Hematopoietic multipotent progenitor cell treated with erythropoietin and hydrocortisone succinate and interleukin-3 and kit ligand, for 15 days (in vitro differentiated cells): Measurements from ENCODE around the gene FAM120A.
"Not testable (repeated sequence)": the region's sequence is repeated elsewhere in the genome, so short reads cannot be mapped to it uniquely, and the experiment has no call there.

Experiments
- DNase-seq: peaks from one replicate; pipeline ENCODE4 v3.0.0-alpha.2; 2015; ENCODE audit warnings: low spot score

FAM120A gene

DNA sequence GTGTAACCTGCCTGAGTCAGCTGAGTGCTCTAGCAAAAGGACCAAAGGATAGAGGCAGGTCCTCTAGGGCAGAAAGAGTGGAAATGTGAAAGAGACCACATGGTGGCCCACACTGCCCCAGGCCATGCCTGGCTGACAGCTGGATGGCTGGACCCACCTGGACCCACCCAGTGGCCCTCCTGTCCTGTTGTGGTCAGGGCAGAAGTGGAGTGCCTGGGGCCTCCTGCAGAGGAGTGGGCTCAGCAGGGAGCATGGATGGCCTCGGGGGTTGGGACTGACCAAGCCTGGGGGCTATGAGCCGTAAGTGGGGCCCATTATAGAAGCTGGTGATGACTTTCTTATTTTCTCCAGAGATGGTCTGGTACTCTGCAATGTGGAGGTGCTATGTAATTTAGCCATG is 57.6 kb downstream of the FAM120A start:
- no peak for DNase-seq

DNA sequence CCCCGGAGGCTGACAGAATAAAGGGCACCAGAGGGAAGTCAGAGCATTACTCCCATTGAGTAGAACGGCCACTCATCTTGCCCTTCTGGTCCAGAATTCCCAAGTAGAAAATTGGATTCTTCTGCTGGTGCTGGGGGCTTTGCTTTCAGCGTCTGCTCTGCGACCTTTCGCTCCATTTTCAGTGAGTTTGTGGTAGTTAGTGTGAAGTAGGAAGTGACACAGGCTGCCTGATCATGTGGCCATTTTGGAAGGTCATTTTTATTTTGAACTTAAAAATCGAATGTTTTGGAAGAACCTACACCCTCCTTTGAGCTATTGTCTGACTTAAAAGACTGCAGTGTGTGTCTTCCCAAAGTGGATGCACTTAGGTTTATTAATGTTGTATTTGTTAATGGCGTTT is 58.6 kb downstream of the FAM120A start:
- no peak for DNase-seq

- not testable (repeated sequence) for DNase-seq
These were observed 59.7 kb downstream of the FAM120A start for GRCh38 chr9:93511228-93511627.

GRCh38 chr9:93512170-93512812 is 60.8 kb downstream of the FAM120A start:
- DNase-seq, result not testable (repeated sequence)

GRCh38 chr9:93513606-93514005 is 62.1 kb downstream of the FAM120A start:
- DNase-seq, result no peak

GRCh38 chr9:93517331-93517730 is 65.8 kb downstream of the FAM120A start:
- DNase-seq, result no peak

GRCh38 chr9:93520523-93520922 is 69.0 kb downstream of the FAM120A start:
- no peak for DNase-seq

DNA sequence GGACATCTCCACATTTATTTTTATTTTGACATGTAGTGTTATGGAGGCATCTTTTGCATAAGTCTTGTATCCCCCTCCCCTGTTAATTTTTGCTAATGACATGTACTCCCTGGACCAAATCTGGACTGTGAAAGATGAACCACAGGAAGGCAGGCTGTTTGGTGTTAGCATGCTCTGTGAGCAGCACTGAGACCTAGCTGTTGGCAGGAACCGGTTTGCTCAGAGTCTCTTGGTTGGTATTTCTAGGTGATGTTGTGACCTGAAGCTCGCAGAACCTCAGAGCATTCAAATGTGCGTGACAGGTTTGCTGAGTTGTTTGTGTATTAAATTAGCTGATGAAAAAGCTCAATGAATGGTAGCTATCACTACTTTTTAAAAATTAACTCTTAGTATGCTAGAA is 71.3 kb downstream of the FAM120A start:
- no peak for DNase-seq

DNA sequence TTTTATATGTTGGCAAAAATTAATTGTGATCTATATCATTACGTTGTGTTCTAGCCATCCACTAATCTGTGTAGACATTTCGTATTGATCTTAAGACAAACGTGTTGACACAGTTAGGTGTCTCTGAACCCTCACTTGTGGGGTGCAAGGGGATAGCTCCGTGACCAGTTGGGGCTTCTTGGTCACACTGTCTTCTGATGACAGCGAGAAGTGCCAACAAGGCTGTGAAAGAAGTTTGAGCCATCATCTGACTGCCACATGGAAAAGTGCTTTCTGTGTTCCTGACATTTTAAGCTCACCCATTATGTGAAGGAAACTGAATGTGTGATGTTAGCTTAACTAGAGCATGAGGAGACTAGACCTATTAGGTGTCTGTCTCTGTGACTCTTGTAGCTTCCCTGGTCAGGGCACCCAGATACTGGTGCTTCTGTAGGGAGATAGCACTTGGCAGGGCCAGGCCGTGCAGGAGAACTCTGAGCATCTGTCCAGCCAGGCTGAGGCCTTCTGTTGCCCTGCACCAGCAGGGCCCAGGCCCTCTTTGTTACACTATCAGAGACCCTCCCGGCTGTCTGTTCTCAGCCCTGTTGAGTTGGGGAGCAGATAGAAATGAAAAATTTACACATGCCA is 72.1 kb downstream of the FAM120A start:
- DNase-seq, result no peak

DNA sequence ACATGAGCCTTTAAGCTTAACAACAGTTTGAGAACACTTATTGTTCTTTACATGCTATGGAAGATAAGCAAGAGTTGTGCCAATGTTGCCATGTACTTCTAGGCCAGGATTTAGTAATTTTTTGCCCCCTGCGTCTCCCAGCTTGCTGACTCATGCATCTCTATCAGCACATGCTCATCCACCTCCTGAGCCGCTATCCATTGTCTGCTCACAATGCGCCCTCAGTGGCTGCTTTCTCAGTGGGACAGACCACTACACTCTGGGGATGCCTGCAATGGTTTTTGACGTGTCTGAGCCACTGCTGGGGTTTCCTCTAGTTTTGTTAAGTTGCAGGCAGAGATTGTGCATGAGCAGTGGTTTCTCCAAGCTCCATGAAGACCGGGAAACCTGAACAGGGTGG is 74.0 kb downstream of the FAM120A start:
- DNase-seq, result no peak

DNA sequence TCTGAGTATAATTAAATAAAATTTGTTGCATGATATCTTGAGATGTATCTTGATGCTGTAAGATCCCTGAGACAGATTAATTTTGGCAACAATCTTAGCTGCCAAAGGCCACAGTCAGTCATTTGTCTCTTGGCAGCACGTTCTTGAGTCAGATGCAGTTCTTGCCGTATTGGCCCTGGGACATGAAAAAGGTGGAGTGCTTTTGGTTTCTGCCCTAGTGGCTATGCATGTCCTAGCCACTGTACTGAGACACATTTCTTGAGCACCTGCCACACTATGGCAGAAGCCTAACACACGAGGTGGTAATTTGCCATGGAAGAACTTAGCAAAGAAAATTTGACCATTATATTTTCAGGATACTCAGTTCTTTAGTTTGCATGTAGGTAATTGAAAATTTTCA is 79.9 kb downstream of the FAM120A start:
- DNase-seq, result no peak

DNA sequence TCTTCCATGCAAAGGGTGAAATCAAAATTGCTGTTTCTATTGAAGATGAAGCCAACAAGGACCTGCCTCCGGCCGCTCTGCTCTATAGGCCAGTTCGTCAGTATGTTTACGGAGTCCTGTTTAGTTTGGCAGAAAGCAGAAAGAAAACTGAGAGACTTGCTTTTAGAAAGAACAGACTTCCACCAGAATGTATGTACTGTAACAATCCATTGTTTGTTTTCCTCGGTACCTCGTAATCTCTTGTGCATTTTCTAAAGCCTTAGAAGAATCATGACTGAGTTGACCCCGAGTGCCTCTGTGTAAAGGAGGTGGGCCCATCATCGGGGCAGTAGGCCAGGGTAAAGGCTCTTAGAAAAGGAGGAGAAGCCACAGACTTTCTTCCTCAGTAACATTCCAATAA is 80.7 kb downstream of the FAM120A start:
- DNase-seq, result no peak

DNA sequence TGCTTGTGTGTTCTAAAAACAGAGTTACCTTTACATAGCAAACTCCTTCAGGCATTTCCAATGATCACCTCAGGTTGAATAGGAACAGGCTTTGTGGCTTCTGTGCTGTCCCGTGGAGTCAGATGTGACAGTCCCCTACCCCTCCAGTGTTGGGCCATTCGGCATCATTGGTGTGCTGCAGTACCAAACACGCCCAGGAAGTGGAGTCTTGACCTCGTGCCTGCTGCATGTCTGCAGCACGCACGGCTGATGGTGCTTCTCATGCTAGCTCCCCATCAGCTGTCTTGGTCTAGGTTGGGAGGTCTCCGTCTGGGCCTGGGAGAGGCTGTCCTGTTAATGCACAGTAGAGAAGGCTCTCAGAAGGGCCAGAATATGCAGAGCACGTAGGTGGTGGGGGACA is 82.4 kb downstream of the FAM120A start:
- no peak for DNase-seq

- no peak for DNase-seq
These were observed 84.7 kb downstream of the FAM120A start for GRCh38 chr9:93536167-93536566.

GRCh38 chr9:93536874-93537273 is 85.4 kb downstream of the FAM120A start:
- DNase-seq, result no peak

DNA sequence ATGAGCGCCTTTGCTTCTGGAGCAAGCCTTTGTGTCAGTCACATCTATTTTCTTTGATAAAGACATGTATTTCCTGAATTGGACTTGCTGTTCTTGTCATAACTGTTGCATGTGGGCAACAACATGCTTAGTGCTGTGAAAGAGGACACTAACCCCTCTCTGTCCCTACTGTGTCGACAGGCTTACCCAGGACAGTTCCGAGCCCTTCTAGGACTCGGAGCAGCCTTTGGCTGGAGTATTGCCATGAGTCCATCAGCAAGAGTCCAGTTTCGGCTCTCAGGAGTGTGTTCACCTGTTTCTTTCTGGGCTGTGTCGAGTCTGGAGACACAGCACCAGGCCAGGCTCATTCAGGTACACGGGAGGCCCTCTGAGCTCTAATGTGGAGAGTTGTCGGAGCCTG is 88.8 kb downstream of the FAM120A start:
- no peak for DNase-seq

GRCh38 chr9:93541005-93541404 is 89.5 kb downstream of the FAM120A start:
- no peak for DNase-seq

- no peak for DNase-seq
These were observed 90.3 kb downstream of the FAM120A start for GRCh38 chr9:93541581-93542349.

DNA sequence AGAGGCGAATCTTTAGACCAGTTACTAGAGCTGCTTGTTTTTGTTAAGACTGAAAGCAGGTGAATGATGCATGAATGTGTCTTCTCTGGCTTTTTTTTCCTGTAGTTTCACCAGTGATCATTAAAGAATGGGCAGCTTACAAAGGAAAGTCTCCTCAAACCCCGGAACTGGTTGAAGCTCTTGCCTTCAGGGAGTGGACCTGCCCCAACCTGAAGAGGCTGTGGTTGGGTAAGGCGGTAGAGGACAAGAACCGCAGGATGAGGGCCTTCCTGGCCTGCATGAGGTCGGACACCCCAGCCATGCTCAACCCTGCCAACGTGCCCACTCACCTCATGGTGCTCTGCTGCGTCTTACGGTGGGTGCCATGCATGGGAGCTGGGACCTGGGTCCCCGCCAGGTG is 91.6 kb downstream of the FAM120A start:
- no peak for DNase-seq

- no peak for DNase-seq
These were observed 94.9 kb downstream of the FAM120A start for GRCh38 chr9:93546356-93546755.

DNA sequence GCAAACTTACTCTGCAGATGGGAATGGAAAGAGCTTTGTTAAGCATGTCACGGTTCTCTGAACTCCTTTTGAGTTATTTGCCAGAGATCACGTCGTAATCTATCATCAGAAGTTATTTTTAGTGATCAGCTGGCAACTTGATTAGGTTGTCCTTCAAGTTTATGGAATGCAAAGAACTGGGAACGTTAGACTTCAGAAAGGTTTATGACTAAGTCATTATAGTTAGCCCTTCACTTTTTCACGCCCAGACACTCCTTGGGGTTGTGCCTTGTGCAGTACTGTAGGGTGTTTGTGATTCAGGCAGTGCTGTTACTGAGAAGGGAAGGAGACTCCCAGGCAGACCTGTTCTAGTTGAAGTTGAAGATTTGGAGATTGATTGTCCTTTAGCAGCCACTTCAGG is 98.1 kb downstream of the FAM120A start:
- no peak for DNase-seq

DNA sequence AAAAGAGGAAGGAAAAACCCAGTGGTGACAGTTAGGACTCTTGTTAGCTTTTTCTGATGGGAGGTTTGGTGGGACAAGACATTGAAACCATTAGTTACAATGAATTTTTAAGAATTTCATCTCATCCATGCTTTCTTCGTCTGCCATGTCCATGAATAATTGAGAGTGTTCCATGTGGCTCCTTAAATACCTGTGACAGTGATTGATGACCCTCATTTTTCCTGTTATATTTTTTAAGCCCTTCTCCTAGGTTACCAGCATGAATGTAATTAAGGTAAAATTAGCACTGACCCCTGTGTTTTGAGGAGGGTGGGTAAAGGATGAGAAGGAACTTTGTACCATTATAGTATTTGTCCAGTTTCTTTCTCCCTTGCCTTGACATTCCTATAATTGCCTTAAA is 101.4 kb downstream of the FAM120A start:
- no peak for DNase-seq

DNA sequence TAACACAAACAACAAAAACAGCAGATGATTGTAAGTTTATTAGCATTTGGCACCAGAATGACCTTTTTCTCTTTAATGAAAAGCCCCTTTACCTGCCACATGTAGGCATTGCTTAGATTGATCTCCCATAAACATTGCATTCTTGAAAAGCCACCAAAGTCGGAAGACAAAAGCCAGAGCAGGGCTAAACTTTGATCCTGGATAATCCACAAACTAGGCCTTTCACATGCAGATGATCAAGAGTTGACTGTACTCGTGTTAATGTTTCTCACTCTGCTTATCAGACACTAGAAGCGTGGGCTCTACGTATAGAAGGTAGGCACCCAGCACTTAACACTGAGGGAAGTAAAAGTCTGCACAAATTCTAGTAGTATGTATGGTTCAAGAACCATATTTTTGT is 103.9 kb downstream of the FAM120A start:
- no peak for DNase-seq
